Heart left ventricle (tissue), 16 donors: ENCODE results near the gene CFAP45. TPM values are rescaled to one million over a fixed set of nuclear protein-coding genes. Genes with fewer than 3 reads are reported as not detected.

Source experiments
- ATAC-seq, 4 donors: fragments of 200-7000 bp; cut with Tn5 transposase; one replicate each; pipeline ENCODE4 v1.9.1; 2020 to 2022; ENCODE audit warnings: moderate library complexity in 4 of 4, mild to moderate bottlenecking in 3 of 4, moderate number of reproducible peaks in 1 of 4
- DNase-seq, 5 donors: peaks; one replicate each; pipeline ENCODE4 v3.0.0-alpha.2; 2020
- H3K27ac ChIP-seq, 12 donors: fragments of 200-600 bp; sonication (generic) in 4 of 12; one replicate each; pipeline versions ENCODE4 v1.5.0 to v1.8.0; 2016 to 2022; ENCODE audit warnings: mild to moderate bottlenecking in 2 of 12
- H3K27me3 ChIP-seq, 9 donors: fragments of 200-600 bp; sonication (generic) in 2 of 9; one replicate each; pipeline versions ENCODE4 v1.5.1 to v1.8.0; 2016 to 2022; ENCODE audit warnings: mild to moderate bottlenecking in 3 of 9
- H3K36me3 ChIP-seq, 9 donors: fragments of 200-600 bp; sonication (generic) in 2 of 9; one replicate each; pipeline versions ENCODE4 v1.5.0 to v1.8.0; 2018 to 2022; ENCODE audit warnings: mild to moderate bottlenecking in 2 of 9
- H3K4me1 ChIP-seq, 12 donors: fragments of 200-600 bp; sonication (generic) in 4 of 12; one replicate each; pipeline versions ENCODE4 v1.5.0 to v1.8.0; 2016 to 2022; ENCODE audit warnings: mild to moderate bottlenecking in 3 of 12
- H3K4me3 ChIP-seq, 12 donors: fragments of 200-600 bp; sonication (generic) in 4 of 12; one replicate each; pipeline versions ENCODE4 v1.5.0 to v1.8.0; 2017 to 2022; ENCODE audit warnings: mild to moderate bottlenecking in 9 of 12, moderate library complexity in 4 of 12
- H3K9me3 ChIP-seq, 12 donors: fragments of 200-600 bp; sonication (generic) in 4 of 12; one replicate each; pipeline versions ENCODE4 v1.5.0 to v1.8.0; 2016 to 2022; ENCODE audit warnings: mild to moderate bottlenecking in 1 of 12
- POLR2A ChIP-seq, 2 donors: fragments of 450-650 bp; IDR thresholded peaks; one replicate each; pipeline ENCODE4 v1.6.1; 2017; ENCODE audit warnings: antibody characterized with exemption in 2 of 2, mild to moderate bottlenecking in 2 of 2, moderate library complexity in 2 of 2
- WGBS, 4 donors: extraction: QIAGEN DNeasy Blood & Tissue Kit in 2 of 4; methylation state at CpG; one replicate each; pipeline versions ENCODE4 v1.1.5 to v1.1.7; 2013 to 2018; 5-methylcytosine and 5-hydroxymethylcytosine counted together
- intact Hi-C, 10 donors: fragments of 100-400 bp; cut with DNase I; formaldehyde crosslinking; loops; one replicate each; pipeline versions ENCODE4 v1.11.1 to v1.14.2; 2022
- polyA plus RNA-seq, 2 donors: library from polyadenylated mRNA; stranded (reverse); fragments of 200-250 nt; gene quantifications; one replicate each; pipeline ENCODE4 v1.2.3, GENCODE V29; 2013
- total RNA-seq, 9 donors: library from RNA; depleted of rRNA in 2 of 9; stranded (reverse); fragments of >200 nt in 2 of 9; fragmentation: NEBNext Ultra II Directional in 3 of 9; extraction: Animal tissue kit (Norgen Biotek cat#: 25700) in 3 of 9; gene quantifications; one replicate each; pipeline versions ENCODE4 v1.1.0 to v1.2.4, GENCODE V29; 2016 to 2023
- TF ChIP-seq, protein P1 (sequence below), 12 donors: fragments of 200-600 bp; sonication (generic) in 4 of 12; IDR thresholded peaks; one replicate each; pipeline versions ENCODE4 v1.5.0 to v1.8.0; 2018 to 2022; ENCODE audit warnings: antibody characterized with exemption in 12 of 12, mild to moderate bottlenecking in 5 of 12
- donor health status: ischemic (EF 13 %, LVEDD 7.1; RV severe dilation, severe dysfunction).
- donor health status: healthy with polysubstance abuse.
- donor health status: DM: no; HTN: yes; CAD: no.
- donor health status: DM: no; HTN: no; CAD: no.
- donor health status: ischemic (EF 25% LVEDD 6.9; RV normal size, moderate dysfunction).
- donor health status: ischemic (EF 25% LVEDD 5.7; RV mildly dilated, moderate dysfunction).
- donor health status: healthy.
- donor health status: DM: yes; HTN: yes; CAD: no.
- donor health status: ischemic (EF 35%, LVEDD 5.7; RV mildly dilated, moderate dysfunction).
- donor health status: nonischemic (EF 11% LVEDD 7.7; RV severe dilation, severe dysfunction).
- donor health status: DM: yes; HTN: yes; CAD: no.
- donor health status: PGD.
- donor health status: ischemic (EF 29% LVEDD 5.4; RV normal size, mild dysfunction).
- donor health status: nonischemic (EF 23%, LVEDD 6.1; RV moderate dilation, normal function).

Gene CFAP45
- total and polyA plus RNA-seq, 11 donors = 0.29 to 1.8 (median 0.62) TPM; not detected in 2

DNA sequence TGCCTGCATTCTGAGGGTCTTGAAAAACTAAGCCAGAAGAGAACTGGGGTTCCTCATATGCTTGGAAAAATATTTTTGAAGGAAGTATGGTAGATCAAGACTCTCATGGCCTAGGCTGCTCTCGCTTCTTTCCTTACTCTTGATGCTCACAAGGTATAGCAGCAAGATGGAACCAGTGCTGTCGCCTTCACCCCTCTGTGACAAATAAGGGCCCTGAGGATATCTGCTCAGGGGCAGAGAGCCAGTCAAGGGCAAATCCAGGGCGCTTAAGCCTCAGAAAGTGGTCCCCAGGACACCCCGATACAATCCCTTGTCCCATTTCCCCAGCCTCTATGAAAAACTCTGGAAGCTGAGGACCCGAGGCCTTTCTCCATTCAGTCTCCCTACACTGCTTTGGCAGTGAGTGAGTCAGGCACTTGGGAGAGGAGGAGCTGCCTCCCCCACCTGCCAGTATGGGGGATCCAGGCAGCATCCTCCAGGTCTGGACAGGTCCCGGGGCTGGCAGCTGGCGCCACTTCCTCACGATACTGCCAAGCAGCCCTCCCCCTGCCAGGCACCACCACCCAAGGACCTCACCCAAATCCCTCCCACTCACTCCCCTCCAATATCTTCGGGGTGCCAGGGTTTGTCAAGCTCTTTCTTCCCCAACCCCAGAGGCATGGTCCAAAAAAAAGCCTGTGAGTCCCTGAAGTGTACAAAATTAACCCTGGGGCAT lies 44.1 kb upstream of the CFAP45 start:
- intact Hi-C loops = loop anchor here in 1 of 10 donors (10.0 kb wide), 1 partner anchor 139 kb away; the partner anchor contains the start of gene FCRL6
- Histone ChIP-seq H3K9me3 (no peaks in the 10 kb centered on the region), H3K27me3 (peaks cover 0 to 23% (median 0%) of the 10 kb centered on the region in 9 donors), H3K27ac (no peak overlapping the region), H3K36me3 (no peaks in the 10 kb centered on the region), H3K4me1 (peaks cover 0 to 16% (median 10%) of the 10 kb centered on the region in 12 donors), H3K4me3 (no peak overlapping the region)
- no peak for ATAC-seq
- TF ChIP-seq, protein P1, sequence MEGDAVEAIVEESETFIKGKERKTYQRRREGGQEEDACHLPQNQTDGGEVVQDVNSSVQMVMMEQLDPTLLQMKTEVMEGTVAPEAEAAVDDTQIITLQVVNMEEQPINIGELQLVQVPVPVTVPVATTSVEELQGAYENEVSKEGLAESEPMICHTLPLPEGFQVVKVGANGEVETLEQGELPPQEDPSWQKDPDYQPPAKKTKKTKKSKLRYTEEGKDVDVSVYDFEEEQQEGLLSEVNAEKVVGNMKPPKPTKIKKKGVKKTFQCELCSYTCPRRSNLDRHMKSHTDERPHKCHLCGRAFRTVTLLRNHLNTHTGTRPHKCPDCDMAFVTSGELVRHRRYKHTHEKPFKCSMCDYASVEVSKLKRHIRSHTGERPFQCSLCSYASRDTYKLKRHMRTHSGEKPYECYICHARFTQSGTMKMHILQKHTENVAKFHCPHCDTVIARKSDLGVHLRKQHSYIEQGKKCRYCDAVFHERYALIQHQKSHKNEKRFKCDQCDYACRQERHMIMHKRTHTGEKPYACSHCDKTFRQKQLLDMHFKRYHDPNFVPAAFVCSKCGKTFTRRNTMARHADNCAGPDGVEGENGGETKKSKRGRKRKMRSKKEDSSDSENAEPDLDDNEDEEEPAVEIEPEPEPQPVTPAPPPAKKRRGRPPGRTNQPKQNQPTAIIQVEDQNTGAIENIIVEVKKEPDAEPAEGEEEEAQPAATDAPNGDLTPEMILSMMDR (IDR thresholded peaks at IDR 0.05) = no peak
- no peak for TF ChIP-seq POLR2A (IDR thresholded peaks at IDR 0.05)
- 82 to 86% (median 84%) methylated on average over 8 to 9 of the region's 9 CpGs for WGBS, 4 donors
- DNase-seq = no peak

DNA sequence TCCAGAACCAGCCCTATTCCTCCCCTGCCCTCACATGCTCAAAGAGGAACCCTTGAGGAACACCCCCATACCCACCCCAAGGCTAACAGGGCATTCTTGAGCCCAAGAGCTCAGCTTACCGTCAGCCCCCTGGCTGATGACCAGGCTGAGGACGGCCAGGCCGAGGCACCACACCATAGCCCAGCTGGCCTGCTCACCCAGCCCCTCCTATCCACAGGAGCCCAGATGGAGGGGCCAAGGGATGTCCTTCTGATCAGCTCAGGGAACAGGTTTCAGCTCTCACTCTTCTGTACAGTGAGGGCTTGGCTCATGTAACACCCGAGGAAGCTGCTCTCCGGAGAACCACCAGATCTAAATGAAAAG lies 43.3 kb upstream of the CFAP45 start:
- intact Hi-C loops = loop anchor here in 1 of 10 donors (10.0 kb wide), 1 partner anchor 138 kb away; the partner anchor contains the start of gene FCRL6
- ATAC-seq (no peak), DNase-seq (no peak)
- Histone ChIP-seq H3K27ac (no peak overlapping the region), H3K9me3 (no peaks in the 10 kb centered on the region), H3K36me3 (no peaks in the 10 kb centered on the region), H3K4me1 (peaks cover 0 to 16% (median 10%) of the 10 kb centered on the region in 12 donors), H3K4me3 (no peak overlapping the region), H3K27me3 (peaks cover 0 to 23% (median 0%) of the 10 kb centered on the region in 9 donors)
- TF ChIP-seq, protein P1 (IDR thresholded peaks at IDR 0.05) = no peak
- TF ChIP-seq POLR2A (IDR thresholded peaks at IDR 0.05) = no peak
- WGBS, 4 donors = 78 to 93% (median 85%) methylated on average over 3 to 5 of the region's 5 CpGs

DNA sequence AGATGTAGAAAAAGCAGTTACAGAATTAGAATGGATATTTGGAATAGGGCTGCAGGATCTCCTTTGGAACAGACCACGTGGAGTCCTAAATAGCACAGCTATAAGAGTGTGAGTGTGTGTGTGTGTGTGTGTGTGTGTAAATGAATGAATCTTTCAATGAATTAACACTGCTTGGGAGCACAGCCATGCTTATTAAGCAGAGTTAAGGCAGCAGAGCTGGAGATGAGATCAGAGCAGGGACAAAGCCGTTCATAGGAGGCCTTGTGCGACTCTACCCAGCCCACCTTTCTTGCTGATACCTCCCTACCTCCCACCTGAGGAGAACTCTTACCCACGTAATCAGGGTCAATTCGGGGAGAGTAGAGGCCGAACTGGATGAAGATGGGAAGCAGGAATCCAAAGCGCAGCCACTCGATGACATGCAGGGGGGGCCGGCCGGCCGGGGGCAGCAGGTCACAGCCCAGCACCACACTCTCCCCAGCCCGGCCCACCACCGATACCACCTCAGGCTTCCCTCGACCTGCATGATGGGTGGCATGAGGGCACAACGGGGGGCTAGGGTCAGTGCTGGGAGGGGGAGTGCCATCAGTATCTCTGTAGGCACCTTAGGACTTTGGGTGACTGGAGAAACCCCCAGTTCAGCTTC lies 42.8 kb upstream of the CFAP45 start:
- TF ChIP-seq POLR2A (IDR thresholded peaks at IDR 0.05) = no peak
- TF ChIP-seq, protein P1 (IDR thresholded peaks at IDR 0.05) = no peak
- peaks cover 0 to 16% (median 10%) of the 10 kb centered on the region in 12 donors for H3K4me1 ChIP-seq
- 91 to 95% (median 93%) methylated on average over 15 of the region's 15 CpGs for WGBS, 4 donors
- H3K4me3 ChIP-seq = no peak overlapping the region
- intact Hi-C loops = loop anchor here in 1 of 10 donors (10.0 kb wide), 1 partner anchor 138 kb away; the partner anchor contains the start of gene FCRL6
- no peaks in the 10 kb centered on the region for H3K36me3 ChIP-seq
- peak in 1 of 5 donors; percentile 16 for DNase-seq
- no peak for ATAC-seq
- H3K27me3 ChIP-seq = peaks cover 0 to 23% (median 0%) of the 10 kb centered on the region in 9 donors
- no peaks in the 10 kb centered on the region for H3K9me3 ChIP-seq
- H3K27ac ChIP-seq = no peak overlapping the region
